NCI-H524 treated with DMSO at 0.1 percent for 48 hours (cell line): ENCODE results near the gene FOXO3B.
"Not testable (repeated sequence)": the region's sequence is repeated elsewhere in the genome, so short reads cannot be mapped to it uniquely, and the experiment has no call there.

ENCODE experiments used
- DNase-seq: peaks from one replicate; lab custom pipeline; 2025; lab: John Stamatoyannopoulos, UW

FOXO3B gene

DNA sequence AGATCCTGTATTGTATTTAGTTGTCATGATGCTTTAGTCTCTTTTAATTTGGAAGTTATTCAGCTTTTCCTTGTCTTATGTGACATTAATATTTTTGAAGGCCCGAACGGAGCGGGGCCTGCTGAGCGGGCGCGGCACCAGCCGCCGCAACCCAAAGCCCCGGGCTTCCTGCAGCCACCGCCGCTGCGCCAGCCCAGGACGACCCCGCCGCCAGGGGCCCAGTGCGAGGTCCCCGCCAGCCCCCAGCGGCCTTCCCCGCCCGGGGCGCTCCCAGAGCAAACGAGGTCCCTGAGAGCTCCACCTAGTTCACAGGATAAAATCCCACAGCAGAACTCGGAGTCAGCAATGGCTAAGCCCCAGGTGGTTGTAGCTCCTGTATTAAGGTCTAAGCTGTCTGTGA is 32.0 kb downstream of the FOXO3B start:
- DNase-seq: not testable (repeated sequence)

DNA sequence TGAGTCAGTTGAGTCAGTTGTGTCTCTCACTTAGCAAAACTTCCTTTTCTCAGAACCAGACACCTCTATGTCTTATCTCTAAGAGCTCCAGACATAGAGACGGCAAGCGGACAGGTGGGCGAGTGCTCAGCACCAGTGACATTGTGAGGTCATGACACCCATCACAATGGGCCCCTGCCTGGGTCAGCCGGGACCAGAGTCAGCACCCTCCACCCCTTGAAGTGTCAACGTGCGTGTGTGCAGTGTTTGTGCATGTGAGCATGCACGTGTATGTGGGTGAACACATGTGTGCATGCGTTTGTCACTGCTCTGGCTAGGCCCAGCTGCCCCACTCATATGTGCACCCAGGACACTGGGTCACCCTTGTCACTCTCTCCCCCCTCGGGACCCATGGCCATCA is 37.8 kb downstream of the FOXO3B start, which contains the start of gene TBC1D28:
TSS of gene TBC1D28 (minus strand) at position 101 of the 400 bp plus-strand sequence. CDS start 3,039 bp downstream, outside the sequence.
- not testable (repeated sequence) for DNase-seq

DNA sequence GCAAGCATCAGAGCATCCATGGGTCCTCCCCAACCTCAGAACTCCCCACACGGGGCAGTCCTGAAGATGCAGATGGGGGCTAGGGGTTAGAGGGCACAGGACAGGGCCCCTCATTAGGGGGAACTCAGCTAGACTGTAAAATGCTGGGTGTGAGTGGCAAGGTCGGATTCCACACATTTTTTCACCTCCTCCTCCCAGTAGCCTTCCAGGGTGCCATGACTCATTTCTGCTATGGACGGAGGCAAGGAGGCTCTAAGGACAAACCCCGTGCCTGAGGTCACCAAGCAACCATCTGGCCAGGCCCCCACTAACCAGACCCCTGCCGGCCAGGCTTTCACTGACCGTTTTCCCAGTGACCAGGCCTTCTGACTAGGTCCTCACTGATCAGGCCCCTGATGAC is 39.0 kb downstream of the FOXO3B start:
- DNase-seq: not testable (repeated sequence)

DNA sequence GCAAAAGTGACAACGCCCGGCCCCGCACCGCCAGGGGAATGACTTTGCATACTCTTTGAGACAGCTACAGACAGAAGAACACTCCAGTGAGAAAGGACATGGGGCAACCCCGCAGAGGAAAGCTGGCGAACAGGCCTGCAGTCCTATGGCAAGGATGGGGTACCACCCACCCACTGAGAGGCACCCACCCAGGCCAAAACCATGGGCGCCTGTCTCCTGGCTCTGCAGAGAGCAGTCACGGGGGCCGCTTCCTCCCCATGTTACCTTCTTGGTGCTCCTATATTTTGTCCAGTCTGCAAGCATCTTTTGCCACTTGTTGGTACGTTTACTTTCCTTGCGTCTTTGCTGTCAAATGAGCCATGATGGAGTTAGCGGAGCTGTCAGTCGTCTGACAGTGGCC is 43.8 kb downstream of the FOXO3B start:
- DNase-seq: not testable (repeated sequence)

DNA sequence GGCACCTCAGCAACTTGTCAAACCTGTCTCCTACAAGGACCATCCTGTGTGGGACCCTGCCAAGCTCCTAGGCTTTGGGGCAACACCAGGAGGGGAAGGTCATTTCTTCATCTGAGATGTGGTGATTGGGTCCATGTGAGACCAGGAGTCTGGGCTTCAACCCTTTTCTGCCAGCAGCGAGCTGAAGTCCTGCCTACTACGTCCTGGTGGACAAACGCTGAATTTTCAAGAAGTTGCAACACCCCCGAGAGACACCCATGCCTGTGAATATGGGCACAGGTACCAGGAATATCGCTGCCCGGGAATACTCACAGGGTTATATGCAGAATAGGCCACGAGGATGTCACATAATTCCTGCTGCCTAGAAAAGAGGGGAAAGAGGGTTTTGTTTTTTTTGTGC is 45.9 kb downstream of the FOXO3B start:
- not testable (repeated sequence) for DNase-seq

DNA sequence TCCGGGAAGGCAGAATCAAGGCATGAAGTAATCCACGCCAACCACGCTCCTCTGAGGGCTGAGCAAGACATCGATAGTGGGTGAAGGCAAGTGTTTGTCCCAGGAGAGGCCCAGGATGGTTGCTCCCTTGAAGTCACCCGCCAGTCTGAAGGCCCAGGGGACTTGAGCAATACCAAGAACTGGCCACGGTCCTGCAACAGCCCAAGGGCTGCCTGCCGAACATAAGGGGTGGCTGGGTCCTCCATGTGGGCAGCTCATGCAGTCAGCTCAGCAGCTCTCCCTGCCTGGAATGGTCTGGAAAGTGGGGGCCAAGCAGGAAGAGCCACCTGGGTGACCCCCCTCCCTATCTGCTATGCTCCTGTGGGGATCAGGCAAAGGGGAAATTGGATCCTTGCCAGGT is 46.3 kb downstream of the FOXO3B start:
- not testable (repeated sequence) for DNase-seq

DNA sequence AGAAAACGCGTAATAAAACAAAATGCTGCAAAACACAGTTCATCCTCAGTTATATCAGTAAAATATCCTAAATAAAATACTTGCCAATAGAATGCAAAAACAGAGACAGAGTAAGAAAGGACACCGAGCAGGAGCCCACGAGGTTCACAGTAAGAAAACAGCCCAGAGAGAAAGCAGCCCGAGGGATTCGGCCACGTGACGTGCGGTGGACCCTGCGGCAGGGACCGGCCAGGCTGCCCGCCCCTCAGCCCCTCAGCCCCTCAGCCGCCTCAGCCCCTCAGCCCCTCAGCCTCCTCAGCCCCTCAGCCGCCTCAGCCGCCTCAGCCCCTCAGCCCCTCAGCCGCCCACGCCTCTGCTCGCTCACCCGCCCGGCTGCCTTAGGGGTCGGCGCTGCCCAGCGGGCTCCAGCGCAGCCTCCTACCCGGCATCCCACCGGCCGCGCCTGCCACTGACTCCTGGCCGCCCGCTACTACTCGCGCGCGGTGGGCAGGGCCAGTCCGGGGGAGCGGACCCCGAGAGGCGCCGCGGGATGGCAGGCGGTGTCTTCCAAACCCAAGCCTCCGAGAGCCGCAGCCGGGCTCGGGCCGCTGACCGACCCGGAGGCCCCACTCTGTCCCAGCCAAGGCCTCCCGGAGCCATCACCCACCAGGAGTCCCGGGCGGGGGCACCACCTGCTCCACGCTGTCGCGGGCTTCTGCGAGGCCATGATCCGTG is 47.4 kb downstream of the FOXO3B start:
- DNase-seq: not testable (repeated sequence)
